GM12891 (cell line): ENCODE data around the gene SDCCAG8.

ENCODE experiments used
- POLR2A ChIP-seq: IDR thresholded peaks from 2 replicates; pipeline ENCODE4 v1.6.1; 2011; ENCODE audit warnings: low read depth, low read length, control low read depth
- POLR2AphosphoS5 ChIP-seq: IDR thresholded peaks from 2 replicates; pipeline ENCODE4 v1.6.1; 2011; ENCODE audit warnings: low read depth, low read length, control low read depth
- TAF1 ChIP-seq: IDR thresholded peaks from 2 replicates; pipeline ENCODE4 v1.6.1; 2011; ENCODE audit warnings: low read depth, low read length, control low read depth

GRCh38 chr1:243432136-243432535, 176.3 kb downstream of the SDCCAG8 start:
- TF ChIP-seq POLR2AphosphoS5: no peak
- TF ChIP-seq POLR2A: no peak
- TF ChIP-seq TAF1: no peak
